Cardiac fibroblast (primary cell): Measurements from ENCODE around the gene DLEC1.

Source experiments
- DNase-seq, 2 donors: peaks; one replicate each; pipeline versions ENCODE4 v3.0.0 to v3.0.0-alpha.2; 2010; ENCODE audit warnings: low read depth in 2 of 2
- H3K4me3 ChIP-seq, 2 donors: replicated peaks in 1 of 2; 1 replicate in 1 of 2; 2 replicates in 1 of 2; pipeline ENCODE4 v1.5.1; 2011; ENCODE audit warnings: low read depth in 2 of 2, low read length in 2 of 2, mild to moderate bottlenecking in 2 of 2, moderate library complexity in 1 of 2
- CTCF ChIP-seq: IDR thresholded peaks from one replicate; pipeline ENCODE4 v1.5.1; 2011; ENCODE audit warnings: low read depth, mild to moderate bottlenecking, low read length, inconsistent platforms

Gene DLEC1

GRCh38 chr3:38002291-38002876 lies 36.6 kb upstream of the DLEC1 start:
- H3K4me3 ChIP-seq: no peak overlapping the region
- no peak for DNase-seq
- no peak for TF ChIP-seq CTCF

- H3K4me3 ChIP-seq: no peak overlapping the region
- no peak for TF ChIP-seq CTCF
- DNase-seq: no peak
Observed at GRCh38 chr3:38002940-38003339, 36.1 kb upstream of the DLEC1 start.

- peak; percentile 43 to 57 for DNase-seq
- no peak overlapping the region for H3K4me3 ChIP-seq
- TF ChIP-seq CTCF: peak; percentile 84
Observed at GRCh38 chr3:38003371-38003816, 35.6 kb upstream of the DLEC1 start.

GRCh38 chr3:38003817-38004414 lies 35.1 kb upstream of the DLEC1 start:
- no peak for DNase-seq
- H3K4me3 ChIP-seq: no peak overlapping the region
- no peak for TF ChIP-seq CTCF

- TF ChIP-seq CTCF: peak; percentile 77
- no peak overlapping the region for H3K4me3 ChIP-seq
- peak; percentile 70 to 72 for DNase-seq
Observed at GRCh38 chr3:38004415-38005075, 34.5 kb upstream of the DLEC1 start.

- H3K4me3 ChIP-seq: no peak overlapping the region
- no peak for TF ChIP-seq CTCF
- DNase-seq: peak in 1 of 2 donors; percentile 59
Observed at GRCh38 chr3:38005076-38006020, 33.7 kb upstream of the DLEC1 start.
